CD4-positive, alpha-beta T cell treated with Interleukin-6 at 100 ng/mL for 8 hours (primary cell): ENCODE results near the gene TTC4.

Experiments used
- DNase-seq: peaks from one replicate; pipeline ENCODE4 v3.0.0-alpha.2; 2020; ENCODE audit warnings: mixed read lengths, low spot score

TTC4 gene

GRCh38 chr1:54715493-54716298 is at the start of gene TTC4:
Gene TTC4, plus strand, starts transcription at chr1:54715861. Its CDS starts 48 bp downstream, at chr1:54715909.
- DNase-seq, result peak; percentile 76

GRCh38 chr1:54666333-54666732 is 49.3 kb upstream of the TTC4 start:
- no peak for DNase-seq

- no peak for DNase-seq
These were observed 47.9 kb upstream of the TTC4 start for GRCh38 chr1:54667797-54668196.

GRCh38 chr1:54668567-54668966 is 47.1 kb upstream of the TTC4 start:
- DNase-seq, result no peak

GRCh38 chr1:54671985-54672608 is 43.6 kb upstream of the TTC4 start:
- peak; percentile 59 for DNase-seq

GRCh38 chr1:54678776-54679643 is 36.7 kb upstream of the TTC4 start:
- DNase-seq, result no peak

GRCh38 chr1:54679706-54680105 is 36.0 kb upstream of the TTC4 start:
- DNase-seq, result no peak

GRCh38 chr1:54680387-54680786 is 35.3 kb upstream of the TTC4 start:
- DNase-seq, result no peak

- no peak for DNase-seq
These were observed 34.3 kb upstream of the TTC4 start for GRCh38 chr1:54681358-54681757.

- no peak for DNase-seq
These were observed 32.2 kb upstream of the TTC4 start for GRCh38 chr1:54683453-54683852.

GRCh38 chr1:54685335-54685905 is 30.2 kb upstream of the TTC4 start:
- DNase-seq, result no peak

- DNase-seq, result no peak
These were observed 29.5 kb upstream of the TTC4 start for GRCh38 chr1:54686155-54686554.

- no peak for DNase-seq
These were observed 20.9 kb upstream of the TTC4 start for GRCh38 chr1:54694771-54695170.

GRCh38 chr1:54695221-54695620 is 20.4 kb upstream of the TTC4 start:
- DNase-seq, result no peak

GRCh38 chr1:54695764-54696163 is 19.9 kb upstream of the TTC4 start:
- no peak for DNase-seq

- DNase-seq, result no peak
These were observed 19.4 kb upstream of the TTC4 start for GRCh38 chr1:54696262-54696661.

- DNase-seq, result no peak
These were observed 17.8 kb upstream of the TTC4 start for GRCh38 chr1:54697896-54698295.

- DNase-seq, result no peak
These were observed 17.3 kb upstream of the TTC4 start for GRCh38 chr1:54698346-54698745.

- DNase-seq, result no peak
These were observed 15.6 kb upstream of the TTC4 start for GRCh38 chr1:54699936-54700525.

GRCh38 chr1:54701066-54701465 is 14.6 kb upstream of the TTC4 start:
- DNase-seq, result no peak

- no peak for DNase-seq
These were observed 13.7 kb upstream of the TTC4 start for GRCh38 chr1:54701996-54702395.

- no peak for DNase-seq
These were observed 12.2 kb upstream of the TTC4 start for GRCh38 chr1:54703471-54703870.
